A549 (cell line): ENCODE results near the gene ATOX1.

Source experiments
- ATOH8 ChIP-seq: fragments of 250-450 bp; sonication (Bioruptor Pico); IDR thresholded peaks from 2 replicates; pipeline ENCODE4 v1.5.0; 2020; ENCODE audit warnings: low read depth, mild to moderate bottlenecking, moderate library complexity
- CTCF ChIP-seq: fragments of >200 bp; sonication (Bioruptor Twin); formaldehyde crosslinking; IDR thresholded peaks from 3 replicates; pipeline ENCODE4 v1.5.1; 2016
- HDAC2 ChIP-seq: fragments of 200-600 bp; sonication (generic); IDR thresholded peaks from 2 replicates; pipeline ENCODE4 v1.6.1; 2016
- KDM5A ChIP-seq: fragments of 200-600 bp; sonication (generic); IDR thresholded peaks from 2 replicates; pipeline ENCODE4 v1.6.1; 2016; ENCODE audit warnings: antibody characterized with exemption, mild to moderate bottlenecking
- MAFK ChIP-seq: fragments of 450-650 bp; IDR thresholded peaks from 2 replicates; pipeline ENCODE4 v1.6.1; 2014; ENCODE audit not compliant: partially characterized antibody
- MAX ChIP-seq: IDR thresholded peaks from 2 replicates; pipeline ENCODE4 v1.6.1; 2012
- MYC ChIP-seq: IDR thresholded peaks from 2 replicates; pipeline ENCODE4 v1.6.1; 2012; ENCODE audit warnings: mild to moderate bottlenecking, inconsistent platforms, low read length, improper control_type of control experiment, borderline replicate concordance
- NPAS2 ChIP-seq: fragments of 250-450 bp; sonication (Bioruptor Pico); IDR thresholded peaks from 2 replicates; pipeline ENCODE4 v1.8.0; 2022; ENCODE audit warnings: mild to moderate bottlenecking, moderate library complexity, borderline replicate concordance
- POLR2A ChIP-seq: IDR thresholded peaks from 2 replicates; pipeline ENCODE4 v1.6.1; 2012; ENCODE audit warnings: mild to moderate bottlenecking, low read length
- RAD21 ChIP-seq, 2 experiments: fragments of >200 bp in 1 of 2; sonication (Bioruptor Twin) in 1 of 2; formaldehyde crosslinking in 1 of 2; IDR thresholded peaks in 1 of 2; conservative IDR thresholded peaks in 1 of 2; 2 replicates in 1 of 2; 3 replicates in 1 of 2; pipeline ENCODE4 v1.6.1; 2012 to 2018; ENCODE audit warnings: inconsistent platforms in 1 of 2
- RNF2 ChIP-seq: fragments of 200-600 bp; sonication (generic); IDR thresholded peaks from 2 replicates; pipeline ENCODE4 v1.6.1; 2016; ENCODE audit warnings: low read depth, mild to moderate bottlenecking, antibody characterized with exemption, moderate library complexity, borderline replicate concordance
- ZFP36 ChIP-seq: fragments of 450-650 bp; IDR thresholded peaks from 2 replicates; pipeline ENCODE4 v1.6.1; 2014; ENCODE audit warnings: borderline replicate concordance; ENCODE audit not compliant: partially characterized antibody

- TF ChIP-seq RAD21 (conservative IDR thresholded peaks at IDR 0.05 in 1 of 2, IDR thresholded peaks at IDR 0.05 in 1 of 2) (no peak), MYC (no peak), MAX (no peak), MAFK (no peak), POLR2A (no peak), CTCF (no peak), KDM5A (no peak), HDAC2 (no peak), NPAS2 (no peak), RNF2 (no peak), ATOH8 (CRISPR knock-in tag) (no peak), ZFP36 (no peak)
These were observed 38.2 kb downstream of the ATOX1 start for GRCh38 chr5:151720215-151720614.
